Measurements from ENCODE around the gene FER1L5.

The FER1L5 gene

GRCh38 chr2:96642564-96643360 is at the start of gene FER1L5:
TSS of gene FER1L5 (plus strand) at chr2:96642764. CDS start at chr2:96642837, 73 bp downstream.
- peak; percentile 19 for DNase-seq

- no peak for DNase-seq
These were observed 48.3 kb upstream of the FER1L5 start for GRCh38 chr2:96594282-96594681.

GRCh38 chr2:96594691-96595152 is 47.8 kb upstream of the FER1L5 start:
- no peak for DNase-seq

GRCh38 chr2:96596596-96596995 is 46.0 kb upstream of the FER1L5 start:
- DNase-seq: no peak

- no peak for DNase-seq
These were observed 42.6 kb upstream of the FER1L5 start for GRCh38 chr2:96599941-96600340.

- DNase-seq: no peak
These were observed 40.9 kb upstream of the FER1L5 start for GRCh38 chr2:96601382-96602292.

- no peak for DNase-seq
These were observed 40.2 kb upstream of the FER1L5 start for GRCh38 chr2:96602330-96602823.

GRCh38 chr2:96604104-96604503 is 38.5 kb upstream of the FER1L5 start:
- DNase-seq: no peak

- no peak for DNase-seq
These were observed 33.8 kb upstream of the FER1L5 start for GRCh38 chr2:96608469-96609455.

- no peak for DNase-seq
These were observed 26.4 kb upstream of the FER1L5 start for GRCh38 chr2:96616128-96616527.

- no peak for DNase-seq
These were observed 26.0 kb upstream of the FER1L5 start for GRCh38 chr2:96616535-96616934.

- no peak for DNase-seq
These were observed 25.6 kb upstream of the FER1L5 start for GRCh38 chr2:96617012-96617411.

- no peak for DNase-seq
These were observed 23.8 kb upstream of the FER1L5 start for GRCh38 chr2:96618596-96619283.

- no peak for DNase-seq
These were observed 20.0 kb upstream of the FER1L5 start for GRCh38 chr2:96622544-96622943.

GRCh38 chr2:96623116-96623515 is 19.4 kb upstream of the FER1L5 start:
- DNase-seq: no peak

- no peak for DNase-seq
These were observed 16.7 kb upstream of the FER1L5 start for GRCh38 chr2:96625571-96626552.

- no peak for DNase-seq
These were observed 16.0 kb upstream of the FER1L5 start for GRCh38 chr2:96626553-96626942.

- no peak for DNase-seq
These were observed 10.6 kb upstream of the FER1L5 start for GRCh38 chr2:96631804-96632435.

GRCh38 chr2:96633641-96634040 is 8.9 kb upstream of the FER1L5 start:
- DNase-seq: no peak
